ENCODE measurements around the gene STAG3. TPM values are rescaled to one million over a fixed set of nuclear protein-coding genes. Genes with fewer than 3 reads are reported as not detected.
A peak's percentile ranks its signal among the peaks of the same experiment; 100 is the strongest.
"Not testable (repeated sequence)": the region's sequence is repeated elsewhere in the genome, so short reads cannot be mapped to it uniquely, and the experiment has no call there.

Gene STAG3
- polyA plus RNA-seq, 3 donors: 0.39 TPM; not detected in 1

DNA sequence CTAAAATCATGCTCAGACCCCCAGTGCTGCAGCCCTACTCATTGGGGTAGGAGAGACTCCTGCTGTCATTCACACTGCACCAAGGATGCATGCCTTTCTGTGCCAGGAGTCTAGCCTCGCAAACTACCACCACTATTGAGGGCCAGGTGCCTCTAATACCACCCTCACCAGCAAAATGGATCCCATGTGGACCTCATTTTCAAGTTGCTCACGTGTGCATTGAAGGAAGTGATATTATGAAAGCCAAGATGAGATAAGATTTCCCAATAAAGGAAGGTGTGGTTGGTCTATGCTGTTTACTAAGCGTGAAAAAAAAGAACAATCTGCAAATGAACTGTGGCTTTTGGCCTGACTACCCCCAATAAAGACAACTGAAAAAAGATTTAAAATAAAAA is 36.2 kb upstream of the STAG3 start:
- peak overlapping the region in 1 of 3 experiments; percentile 19 for H3K4me3 ChIP-seq (replicated peaks in 1 of 3; ENCODE audit: low read depth in 2 of 3, low read length in 3 of 3)
- no CpG with 5 or more reads among the region's 3 CpGs for WGBS (ENCODE audit: insufficient coverage)
- intact Hi-C loops (cut with micrococcal nuclease): loop anchor here in 1 of 2 donors (10.0 kb wide), 1 partner anchor 213 kb away; the partner anchor contains the start of gene PILRB
- Mint-ChIP-seq H3K4me3 (peak overlapping the region in 1 of 2 donors; percentile 81), H3K4me1 (peaks cover 27% of the 10 kb centered on the region), H3K27ac (peak overlapping the region in 6 of 7 donors; percentile 62 to 84 (median 74)), H3K9me3 (peaks cover 0 to 3% (median 0%) of the 10 kb centered on the region in 7 donors), H3K36me3 (no peaks in the 10 kb centered on the region), H3K27me3 (ENCODE audit: low read depth in 3 of 3) (peaks cover 0 to 10% (median 2%) of the 10 kb centered on the region in 3 donors)
- H3K27me3 ChIP-seq (ENCODE audit: control insufficient read depth in 2 of 2, insufficient read depth in 2 of 2, low read length in 2 of 2): no peaks in the 10 kb centered on the region
- peak in 1 of 3 donors; percentile 50 for DNase-seq
- peak overlapping the region; percentile 61 for H2AFZ ChIP-seq (ENCODE audit: insufficient read depth, low read depth, low read length, poor library complexity, severe bottlenecking)
- H3K79me2 ChIP-seq (ENCODE audit: insufficient read depth, low read length): no peaks in the 10 kb centered on the region
- peak overlapping the region; percentile 6 for H3K4me2 ChIP-seq (replicated peaks; ENCODE audit: extremely low read depth, low read length, poor library complexity, severe bottlenecking)
- no peaks in the 10 kb centered on the region for H3K36me3 ChIP-seq (replicated peaks in 1 of 2; ENCODE audit: control insufficient read depth in 1 of 2, insufficient read depth in 2 of 2, low read length in 2 of 2)
- peaks cover 23 to 28% of the 10 kb centered on the region in 2 donors for H3K4me1 ChIP-seq (ENCODE audit: control insufficient read depth in 1 of 2, insufficient read depth in 2 of 2, low read length in 2 of 2)
- H3K9ac ChIP-seq (ENCODE audit: insufficient read depth, low read length, poor library complexity, severe bottlenecking): no peak overlapping the region
- H3K27ac ChIP-seq (ENCODE audit: low read depth in 1 of 2, low read length in 2 of 2): peak overlapping the region in 1 of 2 donors; percentile 42
- TF ChIP-seq, protein P1, sequence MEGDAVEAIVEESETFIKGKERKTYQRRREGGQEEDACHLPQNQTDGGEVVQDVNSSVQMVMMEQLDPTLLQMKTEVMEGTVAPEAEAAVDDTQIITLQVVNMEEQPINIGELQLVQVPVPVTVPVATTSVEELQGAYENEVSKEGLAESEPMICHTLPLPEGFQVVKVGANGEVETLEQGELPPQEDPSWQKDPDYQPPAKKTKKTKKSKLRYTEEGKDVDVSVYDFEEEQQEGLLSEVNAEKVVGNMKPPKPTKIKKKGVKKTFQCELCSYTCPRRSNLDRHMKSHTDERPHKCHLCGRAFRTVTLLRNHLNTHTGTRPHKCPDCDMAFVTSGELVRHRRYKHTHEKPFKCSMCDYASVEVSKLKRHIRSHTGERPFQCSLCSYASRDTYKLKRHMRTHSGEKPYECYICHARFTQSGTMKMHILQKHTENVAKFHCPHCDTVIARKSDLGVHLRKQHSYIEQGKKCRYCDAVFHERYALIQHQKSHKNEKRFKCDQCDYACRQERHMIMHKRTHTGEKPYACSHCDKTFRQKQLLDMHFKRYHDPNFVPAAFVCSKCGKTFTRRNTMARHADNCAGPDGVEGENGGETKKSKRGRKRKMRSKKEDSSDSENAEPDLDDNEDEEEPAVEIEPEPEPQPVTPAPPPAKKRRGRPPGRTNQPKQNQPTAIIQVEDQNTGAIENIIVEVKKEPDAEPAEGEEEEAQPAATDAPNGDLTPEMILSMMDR (IDR thresholded peaks at IDR 0.05): no peak
- no peaks in the 10 kb centered on the region for H4K20me1 ChIP-seq (ENCODE audit: insufficient read depth, low read length)
- H3K9me3 ChIP-seq (replicated peaks in 1 of 2; ENCODE audit: control insufficient read depth in 1 of 2, insufficient read depth in 1 of 2, low read length in 2 of 2): no peaks in the 10 kb centered on the region

DNA sequence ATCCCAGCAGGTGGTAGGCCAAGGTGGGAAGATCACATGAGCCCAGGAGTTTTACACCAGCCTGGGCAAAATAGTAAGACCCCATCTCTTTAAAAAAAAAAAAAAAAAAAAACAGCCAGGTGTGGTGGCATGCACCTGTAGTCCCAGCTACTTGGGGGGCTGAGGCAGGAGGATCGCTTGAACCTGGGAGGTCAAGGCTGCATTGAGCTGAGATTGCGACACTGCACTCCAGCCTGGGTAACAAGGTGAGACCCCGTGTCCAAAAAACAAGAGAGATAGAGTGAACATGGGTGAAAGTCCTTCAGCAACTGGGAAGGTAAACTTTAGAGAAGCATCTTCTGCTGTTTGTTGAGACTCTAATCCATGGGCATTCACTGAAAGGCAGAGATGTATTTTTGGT is 35.3 kb upstream of the STAG3 start:
- TF ChIP-seq, protein P1 (IDR thresholded peaks at IDR 0.05): no peak
- Mint-ChIP-seq H3K4me3 (no peak overlapping the region), H3K4me1 (peaks cover 32% of the 10 kb centered on the region), H3K36me3 (no peaks in the 10 kb centered on the region), H3K27me3 (ENCODE audit: low read depth in 3 of 3) (peaks cover 0 to 10% (median 2%) of the 10 kb centered on the region in 3 donors), H3K27ac (peak overlapping the region in 1 of 7 donors; percentile 28), H3K9me3 (peaks cover 0 to 3% (median 0%) of the 10 kb centered on the region in 7 donors)
- no peak overlapping the region for H3K4me2 ChIP-seq (replicated peaks; ENCODE audit: extremely low read depth, low read length, poor library complexity, severe bottlenecking)
- H3K79me2 ChIP-seq (ENCODE audit: insufficient read depth, low read length): no peaks in the 10 kb centered on the region
- H3K4me1 ChIP-seq (ENCODE audit: control insufficient read depth in 1 of 2, insufficient read depth in 2 of 2, low read length in 2 of 2): peaks cover 23 to 28% of the 10 kb centered on the region in 2 donors
- no peak overlapping the region for H3K9ac ChIP-seq (ENCODE audit: insufficient read depth, low read length, poor library complexity, severe bottlenecking)
- no peaks in the 10 kb centered on the region for H3K27me3 ChIP-seq (ENCODE audit: control insufficient read depth in 2 of 2, insufficient read depth in 2 of 2, low read length in 2 of 2)
- H3K4me3 ChIP-seq (replicated peaks in 1 of 3; ENCODE audit: low read depth in 2 of 3, low read length in 3 of 3): no peak overlapping the region
- no peak overlapping the region for H2AFZ ChIP-seq (ENCODE audit: insufficient read depth, low read depth, low read length, poor library complexity, severe bottlenecking)
- DNase-seq: no peak
- 100% methylated on average over 2 of the region's 3 CpGs for WGBS (ENCODE audit: insufficient coverage)
- H3K36me3 ChIP-seq (replicated peaks in 1 of 2; ENCODE audit: control insufficient read depth in 1 of 2, insufficient read depth in 2 of 2, low read length in 2 of 2): no peaks in the 10 kb centered on the region
- no peak overlapping the region for H3K27ac ChIP-seq (ENCODE audit: low read depth in 1 of 2, low read length in 2 of 2)
- H4K20me1 ChIP-seq (ENCODE audit: insufficient read depth, low read length): no peaks in the 10 kb centered on the region
- H3K9me3 ChIP-seq (replicated peaks in 1 of 2; ENCODE audit: control insufficient read depth in 1 of 2, insufficient read depth in 1 of 2, low read length in 2 of 2): no peaks in the 10 kb centered on the region
- intact Hi-C loops (cut with micrococcal nuclease): loop anchor here in 1 of 2 donors (10.0 kb wide), 1 partner anchor 212 kb away; the partner anchor contains the start of gene PILRB

DNA sequence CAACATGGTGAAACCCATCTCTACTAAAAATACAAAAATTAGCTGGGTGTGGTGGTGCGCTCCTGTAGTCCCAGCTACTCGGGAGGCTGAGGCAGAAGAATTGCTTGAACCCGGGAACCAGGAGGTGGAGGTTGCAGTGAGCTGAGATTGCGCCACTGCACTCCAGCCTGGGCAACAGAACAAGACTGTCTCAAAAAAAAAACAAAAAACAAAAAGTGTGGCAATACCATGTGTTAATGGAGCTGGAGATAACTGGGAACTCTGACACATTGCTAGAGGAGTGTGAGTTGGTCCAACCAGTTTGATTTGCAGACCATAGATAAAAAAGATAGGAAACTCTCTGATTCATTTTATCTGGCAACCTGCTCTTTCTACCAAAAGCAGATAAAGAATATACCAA is 31.4 kb upstream of the STAG3 start:
- H3K4me1 ChIP-seq (ENCODE audit: control insufficient read depth in 1 of 2, insufficient read depth in 2 of 2, low read length in 2 of 2): peaks cover 44 to 55% of the 10 kb centered on the region in 2 donors
- not testable (repeated sequence) for H3K9me3 Mint-ChIP-seq; H3K36me3 ChIP-seq (replicated peaks in 1 of 2; ENCODE audit: control insufficient read depth in 1 of 2, insufficient read depth in 2 of 2, low read length in 2 of 2); H3K4me3 ChIP-seq (replicated peaks in 1 of 3; ENCODE audit: low read depth in 2 of 3, low read length in 3 of 3); H3K9ac ChIP-seq (ENCODE audit: insufficient read depth, low read length, poor library complexity, severe bottlenecking); H4K20me1 ChIP-seq (ENCODE audit: insufficient read depth, low read length); H3K27me3 ChIP-seq (ENCODE audit: control insufficient read depth in 2 of 2, insufficient read depth in 2 of 2, low read length in 2 of 2); H3K27ac ChIP-seq (ENCODE audit: low read depth in 1 of 2, low read length in 2 of 2); H3K9me3 ChIP-seq (replicated peaks in 1 of 2; ENCODE audit: control insufficient read depth in 1 of 2, insufficient read depth in 1 of 2, low read length in 2 of 2); H2AFZ ChIP-seq (ENCODE audit: insufficient read depth, low read depth, low read length, poor library complexity, severe bottlenecking); H3K27me3 Mint-ChIP-seq (ENCODE audit: low read depth in 3 of 3); H3K4me2 ChIP-seq (replicated peaks; ENCODE audit: extremely low read depth, low read length, poor library complexity, severe bottlenecking)
- intact Hi-C loops (cut with micrococcal nuclease): loop anchor here in 1 of 2 donors (10.0 kb wide), 1 partner anchor 208 kb away; the partner anchor contains the start of gene PILRB
- H3K27ac Mint-ChIP-seq: peak overlapping the region in 5 of 7 donors; percentile 20 to 49 (median 37)
- H3K36me3 Mint-ChIP-seq: peaks cover 6 to 12% of the 10 kb centered on the region in 2 donors
- H3K4me3 Mint-ChIP-seq: peak overlapping the region in 1 of 2 donors; percentile 16
- peak in 2 of 3 donors; percentile 39 to 42 for DNase-seq
- peaks cover 48% of the 10 kb centered on the region for H3K4me1 Mint-ChIP-seq
- peaks cover 31% of the 10 kb centered on the region for H3K79me2 ChIP-seq (ENCODE audit: insufficient read depth, low read length)
- WGBS (ENCODE audit: insufficient coverage): no CpG with 5 or more reads among the region's 4 CpGs
